ENCODE measurements around the gene PDE1C.
A peak's percentile ranks its signal among the peaks of the same experiment; 100 is the strongest.

Gene PDE1C

GRCh38 chr7:31788883-31789680, 281.1 kb downstream of the PDE1C start:
- no peak for DNase-seq (ENCODE audit: low read depth)
- H3K4me3 ChIP-seq (ENCODE audit: low read depth, low read length): no peak overlapping the region
- TF ChIP-seq CTCF (IDR thresholded peaks at IDR 0.05; ENCODE audit: low read depth, low read length): no peak
- TF ChIP-seq MYC (IDR thresholded peaks at IDR 0.05; ENCODE audit: low read depth, low read length): no peak
- TF ChIP-seq MAX (IDR thresholded peaks at IDR 0.05; ENCODE audit: low read depth, low read length): no peak
- TF ChIP-seq POLR2A (IDR thresholded peaks at IDR 0.05; ENCODE audit: extremely low read depth, insufficient read length): no peak

- no peak overlapping the region for H3K4me3 ChIP-seq (ENCODE audit: low read depth, low read length)
- no peak for DNase-seq (ENCODE audit: low read depth)
- TF ChIP-seq POLR2A (IDR thresholded peaks at IDR 0.05; ENCODE audit: extremely low read depth, insufficient read length) (no peak), MYC (IDR thresholded peaks at IDR 0.05; ENCODE audit: low read depth, low read length) (no peak), MAX (IDR thresholded peaks at IDR 0.05; ENCODE audit: low read depth, low read length) (no peak), CTCF (IDR thresholded peaks at IDR 0.05; ENCODE audit: low read depth, low read length) (no peak)
Observed at GRCh38 chr7:31788445-31788844, 281.8 kb downstream of the PDE1C start.

- no peak overlapping the region for H3K4me3 ChIP-seq (ENCODE audit: low read depth, low read length)
- no peak for DNase-seq (ENCODE audit: low read depth)
- TF ChIP-seq MYC (IDR thresholded peaks at IDR 0.05; ENCODE audit: low read depth, low read length): no peak
- TF ChIP-seq CTCF (IDR thresholded peaks at IDR 0.05; ENCODE audit: low read depth, low read length): no peak
- no peak for TF ChIP-seq MAX (IDR thresholded peaks at IDR 0.05; ENCODE audit: low read depth, low read length)
- no peak for TF ChIP-seq POLR2A (IDR thresholded peaks at IDR 0.05; ENCODE audit: extremely low read depth, insufficient read length)
Observed at GRCh38 chr7:31786326-31786725, 283.9 kb downstream of the PDE1C start.

- H3K4me3 ChIP-seq (ENCODE audit: low read depth, low read length): no peak overlapping the region
- TF ChIP-seq POLR2A (IDR thresholded peaks at IDR 0.05; ENCODE audit: extremely low read depth, insufficient read length) (no peak), MYC (IDR thresholded peaks at IDR 0.05; ENCODE audit: low read depth, low read length) (no peak)
- no peak for DNase-seq (ENCODE audit: low read depth)
Observed at GRCh38 chr7:31785101-31785500, 285.1 kb downstream of the PDE1C start.

GRCh38 chr7:31783221-31783620, 287.0 kb downstream of the PDE1C start:
- no peak overlapping the region for H3K4me3 ChIP-seq (ENCODE audit: low read depth, low read length)
- DNase-seq (ENCODE audit: low read depth): no peak
- TF ChIP-seq MYC (IDR thresholded peaks at IDR 0.05; ENCODE audit: low read depth, low read length) (no peak), MAX (IDR thresholded peaks at IDR 0.05; ENCODE audit: low read depth, low read length) (no peak), POLR2A (IDR thresholded peaks at IDR 0.05; ENCODE audit: extremely low read depth, insufficient read length) (no peak), CTCF (IDR thresholded peaks at IDR 0.05; ENCODE audit: low read depth, low read length) (no peak)

- peak; percentile 69 for DNase-seq (ENCODE audit: low read depth)
- TF ChIP-seq CTCF (IDR thresholded peaks at IDR 0.05; ENCODE audit: low read depth, low read length) (peak; percentile 82), MYC (IDR thresholded peaks at IDR 0.05; ENCODE audit: low read depth, low read length) (no peak)
- H3K4me3 ChIP-seq (ENCODE audit: low read depth, low read length): no peak overlapping the region
Observed at GRCh38 chr7:31782411-31782991, 287.7 kb downstream of the PDE1C start.

All from NB4 (cell line).